Panc1 (cell line): ENCODE measurements around the gene KIFC3. TPM values are rescaled to one million over a fixed set of nuclear protein-coding genes. Genes with fewer than 3 reads are reported as not detected.
"Not testable (repeated sequence)": the region's sequence is repeated elsewhere in the genome, so short reads cannot be mapped to it uniquely, and the experiment has no call there.

ENCODE experiments used
- ATAC-seq: fragments of 200-7000 bp; cut with Tn5 transposase; 2 replicates; pipeline ENCODE4 v1.9.1; 2020; ENCODE audit warnings: mild to moderate bottlenecking, moderate library complexity
- Bru-seq: library from RNA; stranded (reverse); fragments of 400-500 nt; gene quantifications from one replicate; lab custom pipeline; 2021; lab: Mats Ljungman, UMichigan
- BruChase-seq, 2 experiments: library from RNA; stranded (reverse); fragments of 400-500 nt; gene quantifications; one replicate each; lab custom pipeline; 2021; lab: Mats Ljungman, UMichigan
- BruUV-seq: library from RNA; stranded (reverse); fragments of 400-500 nt; replicated peaks from 2 replicates; lab custom pipeline; 2021; lab: Mats Ljungman, UMichigan
- CTCF ChIA-PET: fragments of 300-600 bp; sonication (Branson Sonifier 250); formaldehyde crosslinking; loops from one replicate; lab custom pipeline; 2022; ENCODE audit warnings: antibody characterized with exemption; lab: Charles Lee
- POLR2A ChIA-PET: fragments of 300-600 bp; sonication (Branson Sonifier 250); formaldehyde crosslinking; loops from one replicate; lab custom pipeline; 2022; ENCODE audit warnings: antibody characterized with exemption; lab: Charles Lee
- DNase-seq: peaks from one replicate; pipeline ENCODE4 v3.0.0-alpha.2; 2010; ENCODE audit warnings: low read depth, low spot score
- H3K27ac ChIP-seq: 2 replicates; pipeline ENCODE4 v1.5.1; 2011; ENCODE audit warnings: mild to moderate bottlenecking, low read length, inconsistent platforms
- H3K27me3 ChIP-seq: fragments of 200-500 bp; sonication (Bioruptor generic); 2 replicates; pipeline ENCODE4 v1.6.0; 2014; ENCODE audit warnings: low read length, inconsistent platforms; ENCODE audit not compliant: control insufficient read depth, insufficient read depth
- H3K36me3 ChIP-seq: fragments of 200-500 bp; sonication (Bioruptor generic); 2 replicates; pipeline ENCODE4 v1.5.1; 2014; ENCODE audit warnings: inconsistent platforms, mild to moderate bottlenecking, low read length, moderate library complexity; ENCODE audit not compliant: control insufficient read depth, insufficient read depth
- H3K4me1 ChIP-seq: 2 replicates; pipeline ENCODE4 v1.5.1; 2011; ENCODE audit warnings: inconsistent platforms, mild to moderate bottlenecking, low read length, moderate library complexity; ENCODE audit not compliant: control insufficient read depth, insufficient read depth
- H3K4me3 ChIP-seq, 2 experiments: 2 replicates each; pipeline ENCODE4 v1.5.1; 2011 to 2012; ENCODE audit warnings: low read depth in 2 of 2, low read length in 2 of 2, mild to moderate bottlenecking in 2 of 2, inconsistent platforms in 1 of 2, moderate library complexity in 1 of 2
- H3K9me3 ChIP-seq: fragments of 200-500 bp; sonication (Bioruptor generic); 2 replicates; pipeline ENCODE4 v1.5.1; 2014; ENCODE audit warnings: low read depth, mild to moderate bottlenecking, inconsistent platforms, low read length, moderate library complexity; ENCODE audit not compliant: control insufficient read depth, insufficient read depth
- POLR2AphosphoS5 ChIP-seq: IDR thresholded peaks from 2 replicates; pipeline ENCODE4 v1.6.1; 2012; ENCODE audit warnings: mild to moderate bottlenecking, low read depth, low read length, moderate library complexity
- REST ChIP-seq, 2 experiments: IDR thresholded peaks; 2 replicates each; pipeline ENCODE4 v1.6.1; 2011 to 2012; ENCODE audit warnings: low read depth in 2 of 2, control low read depth in 1 of 2, low read length in 1 of 2, mild to moderate bottlenecking in 1 of 2, moderate library complexity in 1 of 2; ENCODE audit not compliant: insufficient read depth in 1 of 2
- SIN3A ChIP-seq: IDR thresholded peaks from 2 replicates; pipeline ENCODE4 v1.6.1; 2012; ENCODE audit warnings: low read depth, mild to moderate bottlenecking, low read length, moderate library complexity, borderline replicate concordance; ENCODE audit not compliant: insufficient read depth
- TCF7L2 ChIP-seq: IDR thresholded peaks from 2 replicates; pipeline ENCODE4 v1.6.1; 2011; ENCODE audit warnings: mild to moderate bottlenecking, low read depth, low read length, inconsistent platforms
- in situ Hi-C: cut with HindIII; loops from 2 replicates; pipeline ENCODE4 v1.10.0; 2016; ENCODE audit warnings: low sequenced_read_pairs, low pct_unique_long_range_greater_than_20kb
- intact Hi-C: fragments of 100-400 bp; cut with micrococcal nuclease; formaldehyde crosslinking; loops from one replicate; pipeline ENCODE4 v1.10.0; 2022; ENCODE audit not compliant: unreplicated experiment
- long read RNA-seq: library from polyadenylated mRNA; unstranded; transcript quantifications from one replicate; pipeline ENCODE4 v2.0.0, GENCODE V29; 2021; ENCODE audit not compliant: unreplicated experiment
- polyA plus RNA-seq: library from polyadenylated mRNA; unstranded; fragments of >200 nt; gene quantifications from one replicate; pipeline ENCODE4 v1.2.1, GENCODE V29; 2012; ENCODE audit warnings: missing spikeins; ENCODE audit not compliant: insufficient read length
- total RNA-seq: library from RNA; stranded (reverse); gene quantifications from one replicate; pipeline ENCODE4 v1.2.1, GENCODE V29; 2021; ENCODE audit not compliant: unreplicated experiment
- TF ChIP-seq, protein P1 (sequence below): fragments of 450-650 bp; IDR thresholded peaks from 2 replicates; pipeline ENCODE4 v1.5.1; 2017; ENCODE audit warnings: mild to moderate bottlenecking

Gene KIFC3, protein sequence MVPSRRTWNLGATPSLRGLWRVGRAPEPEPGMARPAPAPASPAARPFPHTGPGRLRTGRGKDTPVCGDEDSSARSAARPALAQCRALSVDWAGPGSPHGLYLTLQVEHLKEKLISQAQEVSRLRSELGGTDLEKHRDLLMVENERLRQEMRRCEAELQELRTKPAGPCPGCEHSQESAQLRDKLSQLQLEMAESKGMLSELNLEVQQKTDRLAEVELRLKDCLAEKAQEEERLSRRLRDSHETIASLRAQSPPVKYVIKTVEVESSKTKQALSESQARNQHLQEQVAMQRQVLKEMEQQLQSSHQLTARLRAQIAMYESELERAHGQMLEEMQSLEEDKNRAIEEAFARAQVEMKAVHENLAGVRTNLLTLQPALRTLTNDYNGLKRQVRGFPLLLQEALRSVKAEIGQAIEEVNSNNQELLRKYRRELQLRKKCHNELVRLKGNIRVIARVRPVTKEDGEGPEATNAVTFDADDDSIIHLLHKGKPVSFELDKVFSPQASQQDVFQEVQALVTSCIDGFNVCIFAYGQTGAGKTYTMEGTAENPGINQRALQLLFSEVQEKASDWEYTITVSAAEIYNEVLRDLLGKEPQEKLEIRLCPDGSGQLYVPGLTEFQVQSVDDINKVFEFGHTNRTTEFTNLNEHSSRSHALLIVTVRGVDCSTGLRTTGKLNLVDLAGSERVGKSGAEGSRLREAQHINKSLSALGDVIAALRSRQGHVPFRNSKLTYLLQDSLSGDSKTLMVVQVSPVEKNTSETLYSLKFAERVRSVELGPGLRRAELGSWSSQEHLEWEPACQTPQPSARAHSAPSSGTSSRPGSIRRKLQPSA
- 51.5 TPM for total RNA-seq
- polyA plus RNA-seq = 79.0 TPM
- percentile 61 among the genes with signal in this experiment for Bru-seq, nascent RNA
- percentile 56 among the genes with signal in this experiment for BruChase-seq, experiment 1, labeled RNA remaining after a 2-hour chase
- BruChase-seq, experiment 2, labeled RNA remaining after a 6-hour chase = percentile 62 among the genes with signal in this experiment
- long read RNA-seq, transcript KIFC3-203 (20 exons, 3,379 nt) = major isoform, 101 of 271 reads
- long read RNA-seq, transcript KIFC3-201 (19 exons, 3,427 nt) = minor isoform, 14 of 271 reads
- long read RNA-seq, partial matches to known transcripts = 57 of 271 reads
- long read RNA-seq, other reads (novel, unspliced or antisense) = 99 of 271 reads

DNA sequence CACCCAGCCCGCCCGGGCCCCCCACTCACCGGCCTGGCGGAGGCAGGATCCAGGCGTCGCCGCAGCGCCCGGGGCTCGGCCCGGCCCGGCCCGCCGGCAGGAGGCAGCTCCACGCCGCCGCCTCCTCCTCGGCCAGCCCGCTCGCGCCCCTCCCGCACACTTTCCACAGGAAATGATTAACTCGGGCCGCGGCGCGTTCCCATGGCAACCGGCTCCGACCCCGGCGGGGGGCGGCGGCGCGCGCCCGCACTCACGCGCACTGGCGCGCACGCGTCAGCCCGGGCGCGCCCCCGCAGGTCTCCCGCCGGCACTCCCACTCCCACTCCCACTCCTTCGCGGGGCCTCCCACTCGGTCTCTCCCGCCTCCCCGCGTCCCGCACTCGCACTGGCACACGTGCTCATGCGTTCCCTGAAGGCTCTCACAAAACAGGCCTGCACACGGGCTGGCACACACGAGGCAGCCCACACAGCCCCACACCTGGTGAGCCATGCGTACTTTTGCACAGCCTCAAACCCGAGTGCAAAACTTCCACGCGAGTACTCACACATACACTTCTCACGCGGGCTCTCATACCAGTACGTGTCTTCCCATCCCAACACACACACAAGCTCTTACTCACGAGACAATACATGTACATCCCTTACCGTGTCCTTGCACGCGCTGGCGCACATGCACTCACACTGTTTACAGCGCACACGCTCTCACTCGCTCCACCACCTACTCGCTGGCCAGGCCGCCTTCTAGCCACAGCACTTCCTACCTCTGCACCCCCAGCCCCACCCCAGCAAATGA lies at the start of gene KIFC3:
Gene KIFC3, minus strand, starts transcription at position 151 of the 793 bp plus-strand sequence. CDS start 4,248 bp downstream, outside the sequence.
- BruUV-seq = no TSS peak
- peak within 1 kb of the TSS; percentile 82 for H3K27ac ChIP-seq
- TF ChIP-seq SIN3A = 0 out of 2 replicates have a peak, but pooled peaks have one; percentile 34
- TF ChIP-seq TCF7L2 = no peak
- no peak for TF ChIP-seq REST (IDR thresholded peaks at IDR 0.05; ENCODE audit: insufficient read depth in 1 of 2, low read depth in 2 of 2, low read length in 1 of 2)
- TF ChIP-seq POLR2AphosphoS5 = no peak
- DNase-seq (no peak), ATAC-seq (peak; percentile 54)
- in situ Hi-C loops = no loop called here
- CTCF ChIA-PET = no interaction called here
- H3K9me3 ChIP-seq = no peaks in the 10 kb centered on the region
- intact Hi-C loops = no loop called here
- H3K4me3 ChIP-seq = peak within 1 kb of the TSS; percentile 54 to 69
- H3K36me3 ChIP-seq = no peaks in the 10 kb centered on the region
- no peaks in the 10 kb centered on the region for H3K27me3 ChIP-seq
- peaks cover 45% of the 10 kb centered on the region for H3K4me1 ChIP-seq
- POLR2A ChIA-PET = no interaction called here

- ChIA-PET CTCF (no interaction called here), POLR2A (no interaction called here)
- ATAC-seq (no peak), DNase-seq (no peak)
- intact Hi-C loops (no loop called here), in situ Hi-C loops (no loop called here)
- TF ChIP-seq SIN3A = no peak
- TF ChIP-seq, protein P1, sequence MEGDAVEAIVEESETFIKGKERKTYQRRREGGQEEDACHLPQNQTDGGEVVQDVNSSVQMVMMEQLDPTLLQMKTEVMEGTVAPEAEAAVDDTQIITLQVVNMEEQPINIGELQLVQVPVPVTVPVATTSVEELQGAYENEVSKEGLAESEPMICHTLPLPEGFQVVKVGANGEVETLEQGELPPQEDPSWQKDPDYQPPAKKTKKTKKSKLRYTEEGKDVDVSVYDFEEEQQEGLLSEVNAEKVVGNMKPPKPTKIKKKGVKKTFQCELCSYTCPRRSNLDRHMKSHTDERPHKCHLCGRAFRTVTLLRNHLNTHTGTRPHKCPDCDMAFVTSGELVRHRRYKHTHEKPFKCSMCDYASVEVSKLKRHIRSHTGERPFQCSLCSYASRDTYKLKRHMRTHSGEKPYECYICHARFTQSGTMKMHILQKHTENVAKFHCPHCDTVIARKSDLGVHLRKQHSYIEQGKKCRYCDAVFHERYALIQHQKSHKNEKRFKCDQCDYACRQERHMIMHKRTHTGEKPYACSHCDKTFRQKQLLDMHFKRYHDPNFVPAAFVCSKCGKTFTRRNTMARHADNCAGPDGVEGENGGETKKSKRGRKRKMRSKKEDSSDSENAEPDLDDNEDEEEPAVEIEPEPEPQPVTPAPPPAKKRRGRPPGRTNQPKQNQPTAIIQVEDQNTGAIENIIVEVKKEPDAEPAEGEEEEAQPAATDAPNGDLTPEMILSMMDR = no peak
- no peak for TF ChIP-seq POLR2AphosphoS5
- no peak for TF ChIP-seq REST (IDR thresholded peaks at IDR 0.05; ENCODE audit: insufficient read depth in 1 of 2, low read depth in 2 of 2, low read length in 1 of 2)
- TF ChIP-seq TCF7L2 = no peak
- no peaks in the 10 kb centered on the region for H3K27me3 ChIP-seq
- H3K4me3 ChIP-seq = no peak overlapping the region
- no peaks in the 10 kb centered on the region for H3K9me3 ChIP-seq
- BruUV-seq = no TSS peak
- no peak overlapping the region for H3K27ac ChIP-seq
- H3K4me1 ChIP-seq = no peaks in the 10 kb centered on the region
- H3K36me3 ChIP-seq = no peaks in the 10 kb centered on the region
Measured at GRCh38 chr16:57848181-57848580, 45.9 kb upstream of the KIFC3 start.

- H3K27me3 ChIP-seq, H3K4me3 ChIP-seq, H3K27ac ChIP-seq, ATAC-seq, POLR2A ChIA-PET, H3K9me3 ChIP-seq, intact Hi-C loops, DNase-seq, in situ Hi-C loops, H3K36me3 ChIP-seq, H3K4me1 ChIP-seq, BruUV-seq, CTCF ChIA-PET: not testable (repeated sequence)
Measured at GRCh38 chr16:57846931-57847330, 44.6 kb upstream of the KIFC3 start.
